Measurements from ENCODE around the gene ZIC2. TPM values are rescaled to one million over a fixed set of nuclear protein-coding genes. Genes with fewer than 3 reads are reported as not detected.

ZIC2 gene
- total RNA-seq, 4 donors from 2014 or later, result not detected

- Histone ChIP-seq H3K27ac (no peak overlapping the region), H3K4me1 (peaks cover 0 to 57% (median 25%) of the 10 kb centered on the region in 4 donors), H3K9me3 (no peaks in the 10 kb centered on the region), H3K27me3 (peaks cover 24 to 98% of the 10 kb centered on the region in 2 donors), H3K36me3 (no peaks in the 10 kb centered on the region), H3K4me3 (peak overlapping the region in 2 of 4 donors; percentile 6 to 32)
- no peak for DNase-seq (ENCODE audit: low spot score in 2 of 2)
- 1 to 2% methylated on average over 51 to 55 of the region's 57 CpGs for WGBS, 2 donors
- no peak for TF ChIP-seq POLR2A (IDR thresholded peaks at IDR 0.05)
- no peak for TF ChIP-seq EP300 (IDR thresholded peaks at IDR 0.05)
- no peak for TF ChIP-seq CTCF (IDR thresholded peaks at IDR 0.05)
Measured at GRCh38 chr13:99955747-99956472, 25.7 kb upstream of the ZIC2 start.

DNA sequence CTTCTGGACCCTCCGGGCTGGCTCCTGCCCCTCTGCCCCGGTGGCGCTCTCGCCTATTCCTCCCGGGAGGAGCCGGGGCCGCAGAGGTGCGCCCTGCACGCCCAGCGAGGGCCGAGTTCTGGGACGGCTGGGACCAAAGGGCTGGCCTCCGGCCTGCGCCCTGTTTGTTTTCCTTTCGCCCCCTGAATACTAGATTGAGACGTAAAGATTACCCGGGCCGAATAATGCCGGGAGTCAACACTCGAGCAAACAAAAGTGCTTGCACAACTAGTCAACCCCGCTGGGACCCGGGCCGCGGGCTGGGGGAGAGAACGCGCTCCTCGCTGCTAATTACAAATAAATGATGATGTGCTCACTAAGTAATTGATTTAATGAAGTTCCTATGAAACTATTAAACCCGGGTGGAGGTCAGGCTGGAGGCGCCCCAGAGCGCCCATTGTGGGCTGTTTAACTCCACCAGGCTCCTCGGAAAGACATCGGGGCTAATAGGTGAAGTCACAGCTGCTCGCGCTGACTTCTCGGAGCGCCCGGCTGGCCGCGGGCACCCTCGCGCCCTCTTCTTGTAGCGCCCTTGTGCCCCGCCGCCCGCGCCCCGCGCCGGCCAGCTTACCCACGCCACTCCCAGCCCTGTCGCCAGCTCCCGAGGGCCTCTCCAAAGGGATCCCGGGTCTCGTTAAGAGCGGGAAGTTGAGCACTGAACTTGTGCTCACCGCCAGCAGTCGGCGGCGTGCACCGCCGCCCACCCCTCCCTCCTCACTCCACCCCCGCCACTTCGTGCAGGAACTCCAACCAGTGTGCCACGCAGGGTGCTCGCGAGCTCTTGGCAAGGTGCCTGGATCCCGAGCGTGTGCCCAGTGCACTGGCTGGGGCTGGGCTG lies 24.9 kb upstream of the ZIC2 start:
- Histone ChIP-seq H3K9me3 (no peaks in the 10 kb centered on the region), H3K4me1 (peaks cover 0 to 57% (median 25%) of the 10 kb centered on the region in 4 donors), H3K4me3 (peak overlapping the region in 2 of 4 donors; percentile 6 to 32), H3K27me3 (peaks cover 25 to 99% of the 10 kb centered on the region in 2 donors), H3K27ac (no peak overlapping the region), H3K36me3 (no peaks in the 10 kb centered on the region)
- 2% methylated on average over 56 to 58 of the region's 68 CpGs for WGBS, 2 donors
- TF ChIP-seq EP300 (IDR thresholded peaks at IDR 0.05) (no peak), CTCF (IDR thresholded peaks at IDR 0.05) (no peak), POLR2A (IDR thresholded peaks at IDR 0.05) (no peak)
- no peak for DNase-seq (ENCODE audit: low spot score in 2 of 2)

DNA sequence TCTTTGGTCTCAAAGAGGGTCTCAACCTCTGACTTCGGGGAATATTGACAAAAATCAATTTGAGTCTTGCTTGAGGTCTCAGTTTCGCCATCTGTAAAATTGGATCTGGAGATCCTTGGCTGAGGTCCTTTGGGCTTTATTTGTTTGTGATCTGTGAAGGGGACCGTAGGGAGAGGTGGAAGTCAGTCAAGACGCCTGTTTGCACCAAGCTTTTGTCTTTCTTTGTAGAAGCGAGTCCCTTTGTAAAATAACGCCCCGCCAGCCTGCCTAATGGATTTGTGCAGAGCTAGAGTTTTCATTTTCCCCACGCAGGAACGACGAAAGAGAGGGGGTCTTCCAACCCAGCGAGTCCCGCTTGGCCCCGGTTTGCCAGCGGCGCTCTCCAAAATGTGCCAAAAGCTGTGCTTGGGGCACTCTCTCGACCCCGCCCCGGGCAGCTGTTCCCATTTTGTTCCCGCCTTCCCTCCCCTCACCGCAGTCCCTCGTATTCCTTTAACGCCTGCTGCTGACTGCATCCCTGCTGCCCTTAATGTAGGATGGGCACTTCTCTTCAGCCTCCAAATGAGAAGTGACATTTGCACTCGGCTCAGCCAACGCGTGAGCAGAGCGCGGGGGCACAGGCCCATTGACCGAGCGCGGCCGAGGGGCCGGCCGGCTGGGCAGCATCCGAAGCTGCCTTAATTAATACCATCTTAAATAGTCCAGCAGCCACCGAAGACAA lies 23.0 kb upstream of the ZIC2 start:
- Histone ChIP-seq H3K4me3 (no peak overlapping the region), H3K9me3 (no peaks in the 10 kb centered on the region), H3K36me3 (no peaks in the 10 kb centered on the region), H3K4me1 (peaks cover 0 to 57% (median 25%) of the 10 kb centered on the region in 4 donors), H3K27ac (no peak overlapping the region), H3K27me3 (peaks cover 25 to 99% of the 10 kb centered on the region in 2 donors)
- no peak for DNase-seq (ENCODE audit: low spot score in 2 of 2)
- TF ChIP-seq POLR2A (IDR thresholded peaks at IDR 0.05) (no peak), CTCF (IDR thresholded peaks at IDR 0.05) (no peak), EP300 (IDR thresholded peaks at IDR 0.05) (no peak)
- 9 to 11% methylated on average over 35 of the region's 35 CpGs for WGBS, 2 donors

DNA sequence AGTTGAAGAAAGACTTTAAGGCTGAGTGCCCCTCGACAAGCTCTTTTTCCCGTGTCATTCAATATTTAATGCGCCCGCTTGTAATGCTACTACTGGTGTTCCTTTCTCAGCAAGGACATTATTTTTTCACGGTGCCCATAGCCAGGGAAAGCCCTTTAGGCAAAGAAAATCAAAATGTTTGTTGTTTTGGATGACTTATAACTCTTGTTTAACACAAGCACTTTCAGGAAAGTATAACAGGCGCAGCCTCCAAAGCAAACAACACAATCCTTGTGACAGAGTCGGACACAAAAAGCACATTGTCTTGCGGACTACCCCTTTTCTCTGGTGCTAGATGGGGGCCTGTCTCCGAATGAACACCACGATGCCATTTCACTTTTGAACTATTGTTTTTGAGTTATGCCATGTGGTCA lies 22.5 kb upstream of the ZIC2 start:
- H3K4me3 ChIP-seq, result peak overlapping the region in 1 of 4 donors; percentile 13
- TF ChIP-seq EP300 (IDR thresholded peaks at IDR 0.05), result no peak
- H3K27ac ChIP-seq, result no peak overlapping the region
- peaks cover 0 to 57% (median 25%) of the 10 kb centered on the region in 4 donors for H3K4me1 ChIP-seq
- DNase-seq (ENCODE audit: low spot score in 2 of 2), result no peak
- 12 to 17% methylated on average over 10 of the region's 10 CpGs for WGBS, 2 donors
- no peaks in the 10 kb centered on the region for H3K9me3 ChIP-seq
- peaks cover 25 to 100% of the 10 kb centered on the region in 2 donors for H3K27me3 ChIP-seq
- no peaks in the 10 kb centered on the region for H3K36me3 ChIP-seq

GRCh38 chr13:99959540-99960230 lies 21.9 kb upstream of the ZIC2 start:
- H3K4me3 ChIP-seq, result peak overlapping the region in 1 of 4 donors; percentile 13
- no peak for DNase-seq (ENCODE audit: low spot score in 2 of 2)
- no peak overlapping the region for H3K27ac ChIP-seq
- TF ChIP-seq CTCF (IDR thresholded peaks at IDR 0.05) (no peak), EP300 (IDR thresholded peaks at IDR 0.05) (no peak), POLR2A (IDR thresholded peaks at IDR 0.05) (no peak)
- H3K27me3 ChIP-seq, result peaks cover 25 to 100% of the 10 kb centered on the region in 2 donors
- peaks cover 0 to 57% (median 25%) of the 10 kb centered on the region in 4 donors for H3K4me1 ChIP-seq
- H3K9me3 ChIP-seq, result no peaks in the 10 kb centered on the region
- no peaks in the 10 kb centered on the region for H3K36me3 ChIP-seq
- 4% methylated on average over 45 to 48 of the region's 49 CpGs for WGBS, 2 donors
